K562 (cell line): ENCODE measurements around the gene PBX1. TPM values are rescaled to one million over a fixed set of nuclear protein-coding genes. Genes with fewer than 3 reads are reported as not detected.

ENCODE experiments used
- ATAC-seq: fragments of 200-7000 bp; cut with Tn5 transposase; 3 replicates; pipeline ENCODE4 v1.9.1; 2020; ENCODE audit warnings: moderate library complexity
- BruUV-seq: library from RNA; stranded (reverse); fragments of 400-500 nt; replicated peaks from 2 replicates; lab custom pipeline; 2021; lab: Mats Ljungman, UMichigan
- CTCF ChIA-PET: fragments of 300-600 bp; formaldehyde crosslinking; extraction: SDS; loops from one replicate; lab custom pipeline; 2021; ENCODE audit warnings: low intra/inter-chr PET ratio; lab: Yijun Ruan, JAX
- POLR2A ChIA-PET: fragments of 300-600, 350-650 bp; sonication (Branson Sonifier 250); formaldehyde crosslinking; extraction: SDS; loops from one replicate; lab custom pipeline; 2021; ENCODE audit warnings: antibody characterized with exemption, inconsistent platforms; lab: Yijun Ruan, JAX
- DNase-seq, 4 experiments: peaks; one replicate each; pipeline versions ENCODE4 v3.0.0 to v3.0.0-alpha.2; 2011 to 2018; ENCODE audit warnings: low spot score in 3 of 4, mixed read lengths in 3 of 4; ENCODE audit errors: extremely low read depth in 1 of 4
- FAIRE-seq: peaks from 2 replicates; lab custom pipeline; 2011; peaks lifted over from hg19 to GRCh38; lab: Jason Lieb, UNC
- H2AFZ ChIP-seq: 2 replicates; pipeline ENCODE4 v1.6.0; 2011; ENCODE audit warnings: low read depth, low read length, control low read depth, inconsistent platforms
- H3K27ac ChIP-seq: fragments of 200-600 bp; 3 replicates; pipeline ENCODE4 v1.8.0; 2011; ENCODE audit warnings: low read depth, mild to moderate bottlenecking, control low read depth, inconsistent platforms, low read length, moderate library complexity, mixed read lengths; ENCODE audit errors: extremely low read depth
- H3K27me3 ChIP-seq, 2 experiments: fragments of 300-600 bp in 1 of 2; 2 replicates in 1 of 2; 3 replicates in 1 of 2; pipeline versions ENCODE4 v1.6.0 to v1.8.0; 2011; ENCODE audit warnings: inconsistent platforms in 2 of 2, low read length in 2 of 2, mild to moderate bottlenecking in 1 of 2, mixed read lengths in 1 of 2, moderate library complexity in 1 of 2; ENCODE audit not compliant: control insufficient read depth in 2 of 2, insufficient read depth in 2 of 2
- H3K36me3 ChIP-seq: fragments of 300-600 bp; 3 replicates; pipeline ENCODE4 v1.8.0; 2011; ENCODE audit warnings: mild to moderate bottlenecking, low read length, inconsistent platforms; ENCODE audit not compliant: control insufficient read depth, insufficient read depth
- H3K4me1 ChIP-seq, 2 experiments: fragments of 200-600 bp in 1 of 2; replicated peaks in 1 of 2; 2 replicates in 1 of 2; 3 replicates in 1 of 2; pipeline versions ENCODE4 v1.5.1 to v1.8.0; 2011; ENCODE audit warnings: inconsistent platforms in 2 of 2, low read length in 2 of 2, mild to moderate bottlenecking in 1 of 2, mixed read lengths in 1 of 2, moderate library complexity in 1 of 2; ENCODE audit not compliant: control insufficient read depth in 2 of 2, insufficient read depth in 2 of 2
- H3K4me2 ChIP-seq: 2 replicates; pipeline ENCODE4 v1.6.1; 2011; ENCODE audit warnings: low read length, control low read depth, inconsistent platforms, mixed read lengths; ENCODE audit not compliant: insufficient read depth
- H3K4me3 ChIP-seq: fragments of 200-600 bp; sonication (generic), shearing (Covaris generic); 2 replicates; pipeline ENCODE4 v1.5.1; 2016; ENCODE audit warnings: control low read depth, inconsistent platforms
- H3K79me2 ChIP-seq: fragments of 200-600 bp; 3 replicates; pipeline ENCODE4 v1.8.0; 2011; ENCODE audit warnings: low read length, inconsistent platforms; ENCODE audit not compliant: control insufficient read depth, insufficient read depth
- H3K9ac ChIP-seq, 2 experiments: 2 replicates each; pipeline versions ENCODE4 v1.6.0 to v1.6.1; 2011; ENCODE audit warnings: low read depth in 2 of 2, low read length in 2 of 2, control low read depth in 1 of 2, inconsistent platforms in 1 of 2, mild to moderate bottlenecking in 1 of 2, mixed read lengths in 1 of 2; ENCODE audit not compliant: insufficient read depth in 1 of 2
- H3K9me1 ChIP-seq: one replicate; pipeline ENCODE4 v1.6.0; 2011; ENCODE audit warnings: inconsistent platforms, mild to moderate bottlenecking, low read length, moderate library complexity; ENCODE audit not compliant: control insufficient read depth, insufficient read depth
- H3K9me3 ChIP-seq: replicated peaks from 2 replicates; pipeline ENCODE4 v1.5.1; 2011; ENCODE audit warnings: low read depth, low read length, inconsistent platforms; ENCODE audit not compliant: control insufficient read depth, insufficient read depth
- H4K20me1 ChIP-seq: replicated peaks from 2 replicates; pipeline ENCODE4 v1.6.1; 2011; ENCODE audit warnings: low read length, inconsistent platforms, mixed read lengths; ENCODE audit not compliant: control insufficient read depth, insufficient read depth
- POLR2A ChIP-seq: fragments of 450-650 bp; conservative IDR thresholded peaks from 2 replicates; pipeline ENCODE4 v1.6.1; 2016
- SLC30A9 ChIP-seq: fragments of 250-450 bp; sonication (Bioruptor Pico); IDR thresholded peaks from 2 replicates; pipeline ENCODE4 v1.8.0; 2022; ENCODE audit warnings: mild to moderate bottlenecking, moderate library complexity
- SP1 ChIP-seq: sonication (generic); formaldehyde crosslinking; IDR thresholded peaks from 2 replicates; pipeline ENCODE4 v1.8.1; 2022; ENCODE audit warnings: mild to moderate bottlenecking, missing genetic modification reagents
- ZNF551 ChIP-seq: fragments of 250-450 bp; sonication (Bioruptor Pico); IDR thresholded peaks from 2 replicates; pipeline ENCODE4 v1.5.0; 2021; ENCODE audit warnings: mild to moderate bottlenecking, moderate library complexity
- ZNF717 ChIP-seq: fragments of 250-450 bp; sonication (Bioruptor Pico); IDR thresholded peaks from 2 replicates; pipeline ENCODE4 v1.5.0; 2021
- ZNF830 ChIP-seq: fragments of 250-450 bp; sonication (Bioruptor Pico); IDR thresholded peaks from 2 replicates; pipeline ENCODE4 v1.5.0; 2021; ENCODE audit warnings: mild to moderate bottlenecking
- WGBS: fragments of 100-300 bp; shearing (Covaris generic); methylation state at CpG from one replicate; pipeline ENCODE4 v1.1.6; 2016; ENCODE audit warnings: low coverage, mixed read lengths; ENCODE audit not compliant: insufficient coverage; ENCODE audit errors: missing lambda C conversion rate; 5-methylcytosine and 5-hydroxymethylcytosine counted together
- in situ Hi-C: fragments of 300-500 bp; cut with MboI; formaldehyde crosslinking; loops from 4 replicates; pipeline ENCODE4 v1.15.0; 2018; ENCODE audit warnings: inconsistent platforms, mixed read lengths
- intact Hi-C: fragments of 100-400 bp; cut with micrococcal nuclease; formaldehyde crosslinking; loops from 2 replicates; pipeline ENCODE4 v1.14.2; 2022
- polyA plus RNA-seq, 8 experiments: library from polyadenylated mRNA; depleted of rRNA in 4 of 8; stranded (reverse) in 5 of 8; unstranded in 3 of 8; fragments of >200 nt; fragmentation: Nextera tagmentation in 2 of 8; fragmentation: Illumina TruSeq in 1 of 8; extraction: Ambion mirVana in 2 of 8; extraction: Trizol in 1 of 8; gene quantifications; 2 replicates each; pipeline versions ENCODE4 v1.2.1 to v1.2.3, GENCODE V29; 2011 to 2014; ENCODE audit warnings: inconsistent platforms in 1 of 8, missing spikeins in 1 of 8
- total RNA-seq, 7 experiments: library from RNA; depleted of rRNA in 6 of 7; stranded (reverse); fragments of >200 nt in 6 of 7; fragmentation: Illumina TruSeq in 2 of 7; extraction: Trizol in 2 of 7; gene quantifications; 2 replicates each; pipeline versions ENCODE4 v1.2.1 to v1.2.3, GENCODE V29; 2011 to 2021; ENCODE audit warnings: low replicate concordance in 1 of 7
- TF ChIP-seq, protein P1 (sequence below): fragments of 450-650 bp; IDR thresholded peaks from 2 replicates; pipeline ENCODE4 v1.6.1; 2016; ENCODE audit warnings: antibody characterized with exemption
- TF ChIP-seq, protein P2 (sequence below): fragments of 150-350 bp; conservative IDR thresholded peaks from 2 replicates; pipeline ENCODE4 v1.6.1; 2014; ENCODE audit warnings: low read length

Gene PBX1
- total and polyA plus RNA-seq, 9 of the 15 experiments (the other 6 are each of a cell fraction or from before 2014, with no cell fraction given) = 0.03 to 0.62 (median 0.17) TPM

DNA sequence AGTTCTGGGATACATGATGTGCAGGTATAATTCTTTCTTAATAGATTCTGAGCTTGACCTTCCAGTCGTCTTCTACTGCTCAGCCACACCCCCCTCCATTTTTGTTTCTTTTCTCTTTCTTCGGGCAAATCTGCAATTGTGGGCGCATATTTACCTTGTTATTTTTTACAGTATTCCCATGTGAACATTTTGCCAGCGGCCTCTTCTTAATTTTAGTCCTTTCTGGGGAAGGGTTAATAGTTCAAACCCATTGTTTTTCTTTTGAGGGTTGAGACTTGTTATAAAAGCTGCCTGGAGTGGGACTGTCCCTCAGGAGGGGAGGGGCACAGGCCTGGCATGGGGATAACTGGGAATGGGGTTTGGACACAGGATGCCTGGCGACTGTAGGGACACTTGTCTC is 40.3 kb downstream of the PBX1 start:
- Histone ChIP-seq H4K20me1 (no peaks in the 10 kb centered on the region), H3K4me3 (no peak overlapping the region), H3K27me3 (peaks cover 3 to 15% of the 10 kb centered on the region in 2 experiments; a peak in 3 of 5 replicates), H2AFZ (no peak overlapping the region), H3K4me1 (no peaks in the 10 kb centered on the region), H3K4me2 (no peak overlapping the region), H3K79me2 (no peaks in the 10 kb centered on the region), H3K9ac (no peak overlapping the region), H3K9me3 (no peaks in the 10 kb centered on the region)
- intact Hi-C loops = no loop called here
- WGBS = 2% methylated on average over 5 of the region's 5 CpGs
- DNase-seq (no peak), ATAC-seq (no peak), FAIRE-seq (no peak)
- no TSS peak for BruUV-seq
- no peak for TF ChIP-seq ZNF717 (CRISPR knock-in tag)
- no peak for TF ChIP-seq ZNF551
- TF ChIP-seq SLC30A9 (CRISPR knock-in tag) = no peak
- TF ChIP-seq, protein P1, sequence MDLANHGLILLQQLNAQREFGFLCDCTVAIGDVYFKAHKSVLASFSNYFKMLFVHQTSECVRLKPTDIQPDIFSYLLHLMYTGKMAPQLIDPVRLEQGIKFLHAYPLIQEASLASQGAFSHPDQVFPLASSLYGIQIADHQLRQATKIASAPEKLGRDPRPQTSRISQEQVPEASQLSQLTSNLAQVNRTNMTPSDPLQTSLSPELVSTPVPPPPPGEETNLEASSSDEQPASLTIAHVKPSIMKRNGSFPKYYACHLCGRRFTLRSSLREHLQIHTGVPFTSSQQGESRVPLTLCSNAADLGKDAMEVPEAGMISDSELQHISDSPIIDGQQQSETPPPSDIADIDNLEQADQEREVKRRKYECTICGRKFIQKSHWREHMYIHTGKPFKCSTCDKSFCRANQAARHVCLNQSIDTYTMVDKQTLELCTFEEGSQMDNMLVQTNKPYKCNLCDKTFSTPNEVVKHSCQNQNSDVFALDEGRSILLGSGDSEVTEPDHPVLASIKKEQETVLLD = no peak
- TF ChIP-seq POLR2A = no peak
- TF ChIP-seq ZNF830 (CRISPR knock-in tag) = no peak
- TF ChIP-seq, protein P2, sequence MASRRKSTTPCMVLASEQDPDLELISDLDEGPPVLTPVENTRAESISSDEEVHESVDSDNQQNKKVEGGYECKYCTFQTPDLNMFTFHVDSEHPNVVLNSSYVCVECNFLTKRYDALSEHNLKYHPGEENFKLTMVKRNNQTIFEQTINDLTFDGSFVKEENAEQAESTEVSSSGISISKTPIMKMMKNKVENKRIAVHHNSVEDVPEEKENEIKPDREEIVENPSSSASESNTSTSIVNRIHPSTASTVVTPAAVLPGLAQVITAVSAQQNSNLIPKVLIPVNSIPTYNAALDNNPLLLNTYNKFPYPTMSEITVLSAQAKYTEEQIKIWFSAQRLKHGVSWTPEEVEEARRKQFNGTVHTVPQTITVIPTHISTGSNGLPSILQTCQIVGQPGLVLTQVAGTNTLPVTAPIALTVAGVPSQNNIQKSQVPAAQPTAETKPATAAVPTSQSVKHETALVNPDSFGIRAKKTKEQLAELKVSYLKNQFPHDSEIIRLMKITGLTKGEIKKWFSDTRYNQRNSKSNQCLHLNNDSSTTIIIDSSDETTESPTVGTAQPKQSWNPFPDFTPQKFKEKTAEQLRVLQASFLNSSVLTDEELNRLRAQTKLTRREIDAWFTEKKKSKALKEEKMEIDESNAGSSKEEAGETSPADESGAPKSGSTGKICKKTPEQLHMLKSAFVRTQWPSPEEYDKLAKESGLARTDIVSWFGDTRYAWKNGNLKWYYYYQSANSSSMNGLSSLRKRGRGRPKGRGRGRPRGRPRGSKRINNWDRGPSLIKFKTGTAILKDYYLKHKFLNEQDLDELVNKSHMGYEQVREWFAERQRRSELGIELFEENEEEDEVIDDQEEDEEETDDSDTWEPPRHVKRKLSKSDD = no peak
- TF ChIP-seq SP1 (CRISPR knock-in tag) = no peak
- TF ChIP-seq, all 486 proteins: peak for 0
- Histone ChIP-seq H3K9me1 (no peaks in the 10 kb centered on the region), H3K36me3 (no peaks in the 10 kb centered on the region), H3K27ac (no peak overlapping the region)
- ChIA-PET CTCF (no interaction called here), POLR2A (no interaction called here)
- in situ Hi-C loops = no loop called here
